GM12892 (cell line): Measurements from ENCODE around the gene TDG.

ENCODE experiments used
- POLR2AphosphoS5 ChIP-seq: IDR thresholded peaks from 2 replicates; pipeline ENCODE4 v1.6.1; 2011; ENCODE audit warnings: low read depth, low read length, control low read depth
- TAF1 ChIP-seq: IDR thresholded peaks from 2 replicates; pipeline ENCODE4 v1.6.1; 2011; ENCODE audit warnings: low read depth, mild to moderate bottlenecking, control low read depth, low read length, borderline replicate concordance

DNA sequence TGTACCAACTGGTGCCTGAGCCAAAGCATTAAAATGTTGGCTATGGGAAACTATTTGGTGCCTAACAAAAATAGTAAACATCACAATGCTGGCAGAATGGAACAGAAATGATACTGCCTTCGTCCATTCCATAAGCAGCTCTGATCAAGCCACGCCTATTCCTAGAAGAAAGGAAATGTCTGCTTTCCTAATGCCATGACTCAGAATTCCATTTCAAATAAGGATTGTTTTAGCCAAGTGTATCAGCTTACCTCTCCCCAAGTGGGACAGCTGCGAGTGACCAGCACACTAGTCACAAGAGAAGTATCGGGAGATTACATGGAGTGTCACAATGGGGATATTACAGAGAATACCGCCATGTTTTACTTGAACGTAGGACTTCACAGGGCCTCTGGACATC is 45.6 kb downstream of the TDG start:
- TF ChIP-seq POLR2AphosphoS5 = no peak
- TF ChIP-seq TAF1 = no peak
